HG02763 (cell line): Measurements from ENCODE around the gene MINK1.

ENCODE experiments used
- ATAC-seq: cut with Tn5 transposase; IDR thresholded peaks from one replicate; pipeline ENCODE4 v1.9.1; 2021; ENCODE audit warnings: mild to moderate bottlenecking, moderate library complexity; ENCODE audit not compliant: unreplicated experiment

MINK1 gene

GRCh38 chr17:4833178-4833940 is at the start of gene MINK1:
Gene MINK1, plus strand, starts transcription at chr17:4833340. Its CDS starts 244 bp downstream, at chr17:4833584.
- peak; percentile 93 for ATAC-seq

GRCh38 chr17:4785311-4786105 is 47.6 kb upstream of the MINK1 start:
- ATAC-seq: no peak

GRCh38 chr17:4786106-4786511 is 47.0 kb upstream of the MINK1 start, which contains the start of gene VMO1:
Gene VMO1, minus strand, starts transcription at chr17:4786364. Its CDS starts 12 bp downstream, at chr17:4786352.
- no peak for ATAC-seq

GRCh38 chr17:4786516-4786915 is 46.6 kb upstream of the MINK1 start:
- ATAC-seq: no peak

GRCh38 chr17:4788159-4788806 is 44.9 kb upstream of the MINK1 start:
- no peak for ATAC-seq

- ATAC-seq: no peak
These were observed 44.1 kb upstream of the MINK1 start, which contains the start of gene GLTPD2 for GRCh38 chr17:4788807-4789700. Gene GLTPD2, plus strand, starts transcription at chr17:4788964. Its CDS starts 48 bp downstream, at chr17:4789012.

- no peak for ATAC-seq
These were observed 43.5 kb upstream of the MINK1 start for GRCh38 chr17:4789701-4789950.

- peak; percentile 86 for ATAC-seq
These were observed 43.0 kb upstream of the MINK1 start for GRCh38 chr17:4789951-4790704.

- no peak for ATAC-seq
These were observed 42.4 kb upstream of the MINK1 start for GRCh38 chr17:4790705-4791088.

GRCh38 chr17:4795168-4795567 is 38.0 kb upstream of the MINK1 start:
- ATAC-seq: no peak

GRCh38 chr17:4796552-4796920 is 36.6 kb upstream of the MINK1 start:
- no peak for ATAC-seq

- no peak for ATAC-seq
These were observed 32.5 kb upstream of the MINK1 start for GRCh38 chr17:4800462-4801196.

- ATAC-seq: no peak
These were observed 30.9 kb upstream of the MINK1 start, which contains the start of gene C17orf114 for GRCh38 chr17:4802228-4802627. Gene C17orf114, minus strand, starts transcription at chr17:4802328.

GRCh38 chr17:4806456-4806776 is 26.7 kb upstream of the MINK1 start:
- ATAC-seq: no peak

GRCh38 chr17:4806777-4807604 is 26.1 kb upstream of the MINK1 start, which contains the start of gene PLD2:
Gene PLD2, plus strand, starts transcription at chr17:4807152. Its CDS starts 621 bp downstream, at chr17:4807773.
- peak; percentile 89 for ATAC-seq

GRCh38 chr17:4807605-4808377 is 25.3 kb upstream of the MINK1 start:
- ATAC-seq: no peak

- no peak for ATAC-seq
These were observed 24.8 kb upstream of the MINK1 start for GRCh38 chr17:4808378-4808767.
